DMS 273 (cell line): ENCODE measurements around the gene N4BP2L1.

Source experiments
- DNase-seq: peaks from one replicate; lab custom pipeline; 2025; ENCODE audit not compliant: unreplicated experiment; lab: John Stamatoyannopoulos, UW

The N4BP2L1 gene

GRCh38 chr13:32427852-32428580 is at the start of gene N4BP2L1:
Gene N4BP2L1 (minus strand): TSS chr13:32428130. CDS start chr13:32428082, 48 bp downstream.
- peak; percentile 66 for DNase-seq

GRCh38 chr13:32476892-32477291 is 49.0 kb upstream of the N4BP2L1 start:
- no peak for DNase-seq

GRCh38 chr13:32476021-32476731 is 48.2 kb upstream of the N4BP2L1 start:
- no peak for DNase-seq

- DNase-seq: no peak
Observed at GRCh38 chr13:32474999-32475792, 47.3 kb upstream of the N4BP2L1 start.

GRCh38 chr13:32473650-32474049 is 45.7 kb upstream of the N4BP2L1 start:
- DNase-seq: no peak

- no peak for DNase-seq
Observed at GRCh38 chr13:32472194-32472621, 44.3 kb upstream of the N4BP2L1 start.

GRCh38 chr13:32471187-32471922 is 43.4 kb upstream of the N4BP2L1 start:
- DNase-seq: no peak

- DNase-seq: no peak
Observed at GRCh38 chr13:32468502-32469142, 40.7 kb upstream of the N4BP2L1 start.

- no peak for DNase-seq
Observed at GRCh38 chr13:32456591-32456990, 28.7 kb upstream of the N4BP2L1 start.

- no peak for DNase-seq
Observed at GRCh38 chr13:32455594-32455903, 27.6 kb upstream of the N4BP2L1 start.

- no peak for DNase-seq
Observed at GRCh38 chr13:32454886-32455593, 27.1 kb upstream of the N4BP2L1 start.

GRCh38 chr13:32453981-32454380 is 26.1 kb upstream of the N4BP2L1 start:
- DNase-seq: no peak

- no peak for DNase-seq
Observed at GRCh38 chr13:32448972-32449371, 21.0 kb upstream of the N4BP2L1 start.

GRCh38 chr13:32447894-32448623 is 20.1 kb upstream of the N4BP2L1 start:
- no peak for DNase-seq

GRCh38 chr13:32446773-32447465 is 19.0 kb upstream of the N4BP2L1 start:
- peak; percentile 5 for DNase-seq

- no peak for DNase-seq
Observed at GRCh38 chr13:32446220-32446619, 18.3 kb upstream of the N4BP2L1 start.

- no peak for DNase-seq
Observed at GRCh38 chr13:32445461-32445860, 17.5 kb upstream of the N4BP2L1 start.

- peak; percentile 24 for DNase-seq
Observed at GRCh38 chr13:32443111-32443510, 15.2 kb upstream of the N4BP2L1 start.

GRCh38 chr13:32438871-32439270 is 10.9 kb upstream of the N4BP2L1 start:
- no peak for DNase-seq
